Measurements from ENCODE around the gene PTPRT. TPM values are rescaled to one million over a fixed set of nuclear protein-coding genes. Genes with fewer than 3 reads are reported as not detected.

Gene PTPRT
- total RNA-seq, result not detected in 2 replicates
- not detected for polyA plus RNA-seq (2012)

DNA sequence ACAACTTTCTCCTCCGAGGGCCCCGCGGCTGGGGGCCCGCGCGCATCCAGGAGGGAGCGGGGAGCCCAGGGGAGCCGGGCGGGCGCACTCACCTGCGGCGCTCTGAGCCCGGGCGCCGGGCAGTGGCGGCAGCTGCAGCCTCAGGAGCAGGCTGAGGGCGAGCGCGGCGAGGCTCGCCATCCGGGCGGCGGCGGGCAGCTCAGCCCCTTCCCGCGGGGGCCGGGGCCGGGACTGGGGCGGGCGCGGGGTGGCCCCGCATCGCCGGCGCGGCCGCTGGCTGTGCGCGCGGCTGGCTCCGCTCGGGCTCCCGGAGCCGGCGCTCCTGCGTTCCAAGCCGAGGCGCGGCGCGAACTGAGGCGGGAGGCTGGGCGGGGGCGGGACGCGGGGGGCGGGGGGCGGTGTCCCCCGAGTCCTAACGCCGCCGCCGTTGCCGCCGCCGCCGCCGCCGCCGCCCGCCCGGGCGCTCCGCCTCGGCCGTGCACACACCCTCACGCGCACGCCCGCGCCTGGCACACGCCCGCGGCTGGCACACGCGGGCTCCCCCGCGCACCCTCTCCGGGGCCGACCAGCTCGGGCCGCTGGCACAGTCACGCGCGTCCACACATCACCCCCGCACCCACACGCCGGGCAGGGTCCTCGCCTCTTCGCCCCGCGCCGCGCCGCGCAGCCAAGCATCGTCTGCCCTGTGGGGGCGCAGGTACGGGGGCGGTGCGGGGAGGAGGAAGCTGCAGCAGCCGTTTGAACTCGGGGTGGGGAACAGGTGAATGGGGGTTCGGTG is at the start of gene PTPRT:
Gene PTPRT, minus strand, starts transcription at position 353 of the 778 bp plus-strand sequence. Its CDS starts 173 bp downstream, at position 180.
- DNase-seq (ENCODE audit: low read depth), result no peak

DNA sequence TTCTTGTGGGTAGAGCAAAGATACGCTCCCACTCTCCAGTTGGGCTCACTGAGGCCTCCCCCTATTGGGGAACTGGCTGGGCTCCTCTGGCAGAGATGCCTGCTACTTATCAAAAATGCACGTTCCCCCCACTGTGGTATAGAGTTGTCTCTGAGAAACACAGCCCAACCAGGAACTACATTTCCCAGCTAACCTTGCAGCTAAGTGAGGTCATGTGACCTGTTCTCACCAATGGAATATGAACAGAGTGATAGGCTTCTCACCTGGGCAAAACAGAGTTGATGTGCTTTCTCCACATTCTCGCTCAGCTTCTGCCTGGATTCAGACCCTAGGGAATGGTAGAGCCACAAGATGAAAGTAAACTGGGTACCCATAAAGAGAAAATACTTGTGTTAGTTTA is 49.1 kb upstream of the PTPRT start:
- DNase-seq (ENCODE audit: low read depth), result no peak

DNA sequence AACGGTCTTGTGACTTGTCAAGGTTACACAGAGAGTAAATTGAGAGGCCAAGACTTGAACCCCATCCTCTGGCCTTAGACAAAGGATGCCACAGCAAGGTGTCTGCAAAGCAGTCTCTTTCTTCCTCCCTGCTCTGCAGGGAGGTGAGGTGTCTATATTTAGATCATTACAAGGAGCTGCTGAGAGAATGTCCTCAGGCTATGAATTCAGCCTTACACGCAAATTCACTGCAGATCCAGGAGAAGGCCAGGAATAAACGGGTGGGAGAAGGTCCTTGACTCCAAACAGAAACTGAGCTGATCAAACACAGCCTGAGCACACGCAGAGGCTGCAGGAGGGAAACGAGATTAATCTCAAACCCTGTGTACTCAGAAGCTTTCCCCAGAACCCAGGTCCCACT is 48.6 kb upstream of the PTPRT start:
- no peak for DNase-seq (ENCODE audit: low read depth)

DNA sequence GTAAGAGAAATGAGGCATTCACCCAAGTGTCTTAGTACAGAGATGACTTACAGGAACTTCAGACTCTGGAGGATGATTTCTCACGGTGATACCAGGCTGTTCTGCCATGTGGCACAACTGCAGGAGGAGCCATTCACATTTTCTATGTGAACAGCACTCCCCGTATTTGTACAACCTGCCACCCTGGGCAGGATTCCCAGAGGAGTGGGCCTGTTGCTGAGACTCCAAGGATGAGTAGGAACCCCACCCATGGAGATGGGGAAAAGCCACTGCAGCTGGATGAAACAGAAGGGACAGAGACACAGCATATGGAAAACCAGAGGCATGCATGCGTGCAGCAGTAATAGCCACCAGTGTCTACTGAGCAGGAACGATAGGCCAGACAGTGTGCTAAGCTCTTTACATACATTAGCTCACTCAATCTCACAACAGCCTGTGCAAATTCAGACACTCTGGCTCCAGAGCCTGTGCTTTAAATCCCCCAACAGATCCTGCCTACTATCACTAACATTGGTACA is 48.0 kb upstream of the PTPRT start:
- DNase-seq (ENCODE audit: low read depth), result no peak

DNA sequence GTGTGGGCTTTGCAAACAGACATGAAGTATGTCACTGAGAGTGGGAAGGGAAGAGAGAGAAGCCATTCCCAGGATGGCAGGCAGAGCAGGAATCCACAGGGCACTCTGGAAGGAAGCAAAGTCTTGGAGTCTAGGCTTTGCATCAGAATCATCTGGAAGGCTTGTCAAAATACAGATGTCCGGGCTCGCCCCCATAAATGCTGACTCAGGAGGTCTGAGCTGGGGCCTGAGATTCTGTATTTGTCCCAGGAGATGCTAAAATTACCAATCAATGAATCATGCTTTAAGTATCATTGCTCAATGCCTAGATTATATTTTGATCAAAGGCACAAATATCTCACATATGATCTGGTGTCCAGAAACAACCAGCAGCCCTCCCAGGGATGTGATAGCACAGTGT is 46.3 kb upstream of the PTPRT start:
- DNase-seq (ENCODE audit: low read depth), result no peak

DNA sequence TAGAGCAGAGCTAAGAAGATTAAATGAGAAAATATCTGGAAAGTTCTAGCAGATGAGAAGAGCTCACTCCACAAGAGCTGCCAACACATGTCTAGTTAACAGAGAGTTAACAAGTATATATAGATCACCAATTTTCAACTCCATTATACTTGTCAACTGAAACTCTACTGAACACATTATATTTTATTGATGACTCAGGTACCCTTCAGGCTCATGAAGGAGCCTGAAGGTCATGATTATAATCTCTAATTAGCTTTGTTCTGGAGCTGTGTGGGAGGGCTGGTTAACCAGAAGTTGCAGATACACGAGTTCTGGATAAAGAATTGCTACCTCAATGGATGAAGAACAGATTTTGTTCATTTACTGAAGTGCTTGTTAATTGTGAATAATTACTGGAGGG is 42.1 kb upstream of the PTPRT start:
- DNase-seq (ENCODE audit: low read depth), result no peak

DNA sequence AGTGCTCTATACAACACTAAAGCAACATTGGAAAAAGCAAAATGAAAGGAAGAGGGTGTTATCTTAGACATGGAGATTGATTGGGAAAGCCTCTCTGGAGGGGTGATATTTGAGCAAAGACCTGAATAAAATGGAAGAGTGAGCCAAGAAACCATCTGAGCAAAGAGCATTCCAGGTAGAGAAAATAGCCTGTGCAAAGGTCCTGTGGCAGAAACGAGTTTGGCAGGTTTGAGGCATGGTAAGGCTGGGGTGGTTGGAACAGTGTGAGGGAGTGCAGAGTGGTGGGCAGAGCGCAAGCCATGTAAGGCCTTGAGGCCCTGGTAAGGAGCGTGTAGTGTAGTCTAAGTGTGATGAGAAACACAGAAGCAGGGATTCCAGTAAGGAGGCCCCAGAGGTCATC is 40.0 kb upstream of the PTPRT start:
- DNase-seq (ENCODE audit: low read depth), result no peak

DNA sequence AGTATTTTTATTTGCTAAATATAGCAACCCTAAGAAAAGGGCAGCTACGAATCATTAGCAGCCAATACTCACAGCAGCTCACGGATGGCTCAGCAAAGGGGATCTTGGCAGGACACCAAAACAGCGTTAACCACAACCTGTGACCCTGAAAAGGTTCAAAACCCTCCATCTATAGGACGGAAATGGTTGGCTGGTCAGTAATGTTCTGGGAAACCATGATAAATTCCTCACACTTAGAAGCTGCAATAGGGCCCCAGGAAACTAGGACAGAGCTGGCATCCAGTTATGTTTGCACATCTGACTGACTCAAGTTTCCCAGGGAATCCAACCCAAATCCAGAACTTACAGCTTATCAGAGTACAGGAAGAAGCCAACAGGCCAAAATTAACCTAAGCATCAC is 30.9 kb upstream of the PTPRT start:
- DNase-seq (ENCODE audit: low read depth), result no peak

DNA sequence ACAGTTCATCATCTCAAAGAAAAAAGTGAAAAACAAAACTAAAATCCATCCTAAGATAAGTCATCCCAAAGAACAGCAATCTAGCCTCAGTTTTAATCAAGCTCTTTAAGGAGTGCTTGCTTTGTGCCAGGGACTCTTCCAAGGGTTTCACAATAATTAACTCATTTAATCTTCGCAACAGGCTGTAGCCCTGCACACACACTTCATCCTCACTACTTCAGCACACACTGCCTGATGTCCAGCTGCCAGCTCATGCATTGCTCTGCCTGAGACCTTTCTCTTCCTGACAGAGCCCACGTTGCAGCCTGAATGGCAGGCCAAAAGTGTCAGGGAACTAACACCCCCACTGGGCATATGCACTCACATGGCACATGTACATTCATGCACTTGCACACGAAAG is 21.2 kb upstream of the PTPRT start:
- DNase-seq (ENCODE audit: low read depth), result no peak

DNA sequence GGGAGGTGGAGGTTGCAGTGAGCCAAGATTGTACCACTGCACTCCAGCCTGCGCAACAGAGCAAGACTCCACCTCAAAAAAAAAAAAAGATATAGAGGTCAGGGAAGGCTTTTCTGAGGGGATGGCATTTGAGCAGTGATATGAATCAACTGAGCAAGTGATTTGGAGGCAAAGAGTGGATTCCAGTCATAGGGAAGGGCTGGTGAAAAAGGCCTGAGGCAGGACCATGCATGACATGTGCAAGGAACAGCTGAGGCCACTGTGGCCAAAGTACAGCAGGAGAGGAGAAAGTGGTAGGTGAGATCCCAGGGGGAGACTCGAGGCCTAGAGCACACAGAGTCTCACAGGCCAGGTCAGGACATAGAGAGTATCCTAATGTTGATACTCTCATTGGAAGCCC is 20.1 kb upstream of the PTPRT start:
- no peak for DNase-seq (ENCODE audit: low read depth)

DNA sequence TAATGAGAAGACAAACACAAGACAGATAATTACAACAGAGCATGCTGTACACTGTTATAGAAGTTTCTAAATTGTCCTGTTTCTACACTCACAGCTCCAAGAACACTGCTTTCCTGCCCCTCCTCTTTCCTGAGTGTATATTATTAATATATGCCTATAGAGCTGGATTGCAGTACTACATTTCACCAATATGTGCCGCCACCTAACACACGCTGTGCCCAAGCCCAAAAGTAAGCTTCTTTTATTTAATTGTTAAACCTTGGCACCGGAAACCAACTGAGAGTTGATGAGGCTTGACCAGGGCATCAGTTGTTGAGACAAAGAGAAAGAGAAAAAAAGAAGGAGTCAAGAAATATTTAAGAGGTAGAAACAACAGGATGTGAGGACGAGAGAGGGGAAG is 16.0 kb upstream of the PTPRT start:
- no peak for DNase-seq (ENCODE audit: low read depth)

DNA sequence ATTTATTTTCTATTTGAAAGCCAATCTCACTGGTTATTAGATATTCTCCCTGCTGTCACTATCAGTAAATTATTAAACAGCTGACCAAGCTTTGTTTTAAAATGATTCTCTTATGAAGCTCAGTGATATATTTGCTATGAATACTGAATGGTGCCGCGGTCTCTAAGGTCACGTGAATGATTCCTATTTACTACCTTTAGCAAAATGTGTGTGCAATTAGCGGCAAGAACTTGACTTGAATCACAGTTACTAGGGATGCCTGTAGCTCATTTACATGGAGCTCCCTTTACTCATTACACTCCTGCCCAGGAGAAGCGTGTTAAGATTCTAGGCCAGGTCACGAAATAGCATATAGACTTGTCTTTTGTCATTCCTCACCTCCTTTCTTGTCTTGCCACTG is 12.4 kb upstream of the PTPRT start:
- DNase-seq (ENCODE audit: low read depth), result no peak

DNA sequence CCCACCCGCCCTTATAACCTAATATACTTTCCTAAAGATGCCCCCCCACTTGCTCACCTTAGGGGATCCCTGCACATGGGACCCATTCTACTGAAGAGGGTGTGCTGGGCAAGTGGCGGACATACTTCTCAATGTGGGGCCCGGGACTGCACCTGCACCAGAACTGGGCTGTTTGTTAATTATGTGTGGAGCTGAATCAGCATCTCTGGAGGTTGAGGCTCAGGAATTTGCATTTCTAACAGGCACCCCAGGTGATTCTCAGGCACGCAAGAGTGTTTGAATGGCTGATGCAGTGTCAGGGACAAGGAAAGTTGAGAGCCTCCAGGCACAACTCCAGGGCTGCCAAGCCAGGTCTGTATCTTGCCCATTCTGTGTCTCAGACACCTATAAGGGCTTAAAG is 8.9 kb upstream of the PTPRT start:
- DNase-seq (ENCODE audit: low read depth), result no peak

DNA sequence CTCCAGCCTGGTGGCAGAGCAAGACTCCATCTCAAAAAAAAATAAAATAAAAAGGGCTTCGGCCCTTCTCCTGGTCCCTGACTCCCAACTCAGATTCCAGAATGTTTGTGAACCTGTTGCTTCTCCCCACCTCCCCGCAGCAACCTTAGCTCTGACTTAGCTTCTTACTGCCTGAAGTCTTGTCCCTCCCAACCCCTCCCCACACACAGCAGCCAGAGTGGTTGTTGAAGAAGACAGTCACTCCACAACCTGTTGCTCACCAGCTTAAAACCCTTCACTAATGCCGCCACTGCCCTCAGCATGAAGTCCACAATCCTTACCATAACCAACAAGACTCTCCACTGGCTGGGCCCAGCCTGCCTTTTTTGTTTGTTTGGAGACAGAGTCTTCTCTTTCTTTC is 6.5 kb upstream of the PTPRT start:
- no peak for DNase-seq (ENCODE audit: low read depth)

DNA sequence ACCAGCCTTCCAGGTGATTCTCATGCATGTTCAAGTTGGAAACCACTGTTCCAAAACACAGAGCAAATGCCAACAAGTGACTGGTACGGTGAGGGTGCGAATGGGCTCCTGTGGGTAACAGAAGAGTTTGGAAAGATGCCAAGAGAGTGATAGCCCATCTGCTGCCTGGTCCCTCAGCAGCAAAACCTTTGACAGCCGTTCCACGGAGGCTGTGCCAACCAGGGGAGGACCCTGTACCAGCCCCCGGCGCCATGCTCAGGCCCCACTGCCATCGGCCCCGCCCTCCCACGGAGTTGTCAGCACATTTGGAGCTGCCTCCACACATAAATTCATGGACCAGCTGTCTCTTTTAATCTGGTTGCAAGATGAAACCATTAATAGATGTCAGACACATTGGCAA is 4.4 kb upstream of the PTPRT start:
- DNase-seq (ENCODE audit: low read depth), result no peak

DNA sequence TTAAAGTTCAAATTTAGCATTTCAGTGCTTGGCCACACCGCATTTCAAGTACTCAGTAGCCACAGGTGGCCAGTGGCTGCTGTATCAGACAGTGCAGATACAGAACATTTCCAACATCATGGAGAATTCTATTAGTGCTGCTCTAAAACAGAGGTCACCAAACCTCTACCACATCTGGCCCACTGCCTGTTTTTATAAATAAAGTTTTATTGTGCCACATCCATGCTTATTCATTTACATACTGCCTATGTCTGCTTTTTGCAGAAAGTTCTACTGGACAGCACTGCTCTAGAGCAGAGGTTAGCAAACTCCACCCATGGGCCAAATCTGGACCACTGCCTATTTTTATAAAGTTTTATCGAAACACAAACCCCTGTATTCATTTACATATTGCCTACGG is 3.7 kb upstream of the PTPRT start:
- DNase-seq (ENCODE audit: low read depth), result no peak

DNA sequence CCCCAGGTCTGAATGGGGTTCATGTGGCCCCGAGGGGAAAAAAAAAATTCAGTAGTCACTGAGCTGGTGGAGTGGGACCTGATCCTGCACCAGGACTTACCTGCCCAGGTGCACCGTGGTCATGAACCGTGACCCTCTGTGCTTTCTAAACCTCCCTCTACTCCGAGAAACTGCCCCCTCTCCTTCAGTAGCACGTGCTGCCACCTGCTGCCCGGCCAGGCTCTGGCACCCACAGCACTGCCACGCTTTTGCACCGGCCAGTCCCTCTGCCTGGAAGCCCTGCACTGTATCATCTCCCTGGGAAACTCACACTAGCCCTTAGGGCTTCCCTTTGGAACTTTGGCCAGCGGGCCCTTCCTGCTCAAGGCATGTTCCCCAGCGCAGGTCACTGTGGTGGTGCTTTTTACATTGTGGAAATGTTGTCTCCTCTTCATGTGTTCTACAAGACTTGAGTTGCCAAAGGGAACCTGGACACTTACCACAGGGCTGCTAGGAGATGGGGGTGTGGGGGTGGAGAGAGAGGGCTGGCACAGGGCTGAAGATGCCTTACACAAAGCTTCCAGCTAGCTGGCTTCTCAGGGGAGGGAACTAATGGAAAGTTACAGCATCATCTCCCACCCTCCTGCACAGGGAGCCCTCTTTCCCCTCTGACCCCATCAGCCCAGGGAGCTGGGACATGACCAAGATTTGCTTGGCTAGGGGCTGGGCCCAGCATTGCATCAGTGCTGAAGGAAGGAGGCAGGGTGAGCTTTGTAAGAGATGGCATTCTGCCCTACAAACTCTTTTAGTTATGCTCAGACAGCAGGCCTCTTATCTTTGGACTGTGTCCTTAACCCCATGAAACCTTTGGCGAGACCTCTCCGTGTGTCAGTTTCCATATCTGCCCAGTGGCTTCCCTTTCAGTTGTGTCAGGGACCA is 2.5 kb upstream of the PTPRT start:
- no peak for DNase-seq (ENCODE audit: low read depth)

DNA sequence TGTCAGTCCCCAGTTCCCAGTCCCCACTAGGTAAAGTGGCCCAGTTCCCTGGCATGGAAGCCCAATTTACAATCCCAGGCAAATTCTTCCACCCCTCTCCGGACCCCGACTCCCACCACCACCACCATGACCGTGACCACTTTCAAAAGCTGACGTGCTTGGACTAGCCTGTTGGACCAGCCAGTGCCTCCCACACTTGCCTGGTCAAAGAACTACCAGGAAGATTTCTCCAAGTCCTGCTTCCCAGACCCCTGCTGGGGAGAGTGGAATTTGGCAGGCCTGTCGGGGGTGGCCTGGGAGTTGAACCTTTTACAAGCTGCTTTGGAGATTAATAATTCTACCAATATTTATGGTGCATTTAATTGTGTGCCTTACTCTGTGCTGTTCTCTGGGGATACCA is 1.4 kb upstream of the PTPRT start:
- no peak for DNase-seq (ENCODE audit: low read depth)

DNA sequence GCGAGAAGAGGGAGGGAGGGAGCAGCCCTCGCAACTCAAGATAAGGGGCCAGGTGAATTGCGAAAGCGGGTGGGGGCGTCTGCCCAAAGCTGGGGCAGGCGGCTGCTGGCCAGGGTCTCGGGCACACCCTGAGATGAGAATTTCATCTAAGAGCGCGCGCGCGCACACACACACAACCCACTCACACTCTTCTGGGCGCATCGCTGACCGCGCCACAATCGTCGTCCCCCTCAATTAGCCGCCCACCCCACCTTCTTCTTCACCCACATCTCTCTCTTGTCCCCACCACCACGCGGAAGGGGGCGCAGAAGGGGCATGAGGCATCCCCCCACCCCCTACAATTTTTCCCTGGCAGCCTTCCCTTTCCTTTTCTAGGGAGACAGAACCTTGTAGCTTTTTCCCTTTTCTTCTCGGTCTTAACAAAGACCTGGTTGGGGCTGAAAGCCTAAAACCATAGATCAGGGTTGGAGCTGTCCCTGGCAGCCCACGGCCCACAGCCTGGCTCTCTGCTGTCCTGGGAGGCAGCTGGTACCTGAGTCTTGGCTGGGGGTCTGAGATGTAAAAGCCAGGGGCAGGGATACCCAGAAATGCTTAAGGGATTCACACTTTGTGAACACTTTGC is 737 bp upstream of the PTPRT start:
- no peak for DNase-seq (ENCODE audit: low read depth)

DNA sequence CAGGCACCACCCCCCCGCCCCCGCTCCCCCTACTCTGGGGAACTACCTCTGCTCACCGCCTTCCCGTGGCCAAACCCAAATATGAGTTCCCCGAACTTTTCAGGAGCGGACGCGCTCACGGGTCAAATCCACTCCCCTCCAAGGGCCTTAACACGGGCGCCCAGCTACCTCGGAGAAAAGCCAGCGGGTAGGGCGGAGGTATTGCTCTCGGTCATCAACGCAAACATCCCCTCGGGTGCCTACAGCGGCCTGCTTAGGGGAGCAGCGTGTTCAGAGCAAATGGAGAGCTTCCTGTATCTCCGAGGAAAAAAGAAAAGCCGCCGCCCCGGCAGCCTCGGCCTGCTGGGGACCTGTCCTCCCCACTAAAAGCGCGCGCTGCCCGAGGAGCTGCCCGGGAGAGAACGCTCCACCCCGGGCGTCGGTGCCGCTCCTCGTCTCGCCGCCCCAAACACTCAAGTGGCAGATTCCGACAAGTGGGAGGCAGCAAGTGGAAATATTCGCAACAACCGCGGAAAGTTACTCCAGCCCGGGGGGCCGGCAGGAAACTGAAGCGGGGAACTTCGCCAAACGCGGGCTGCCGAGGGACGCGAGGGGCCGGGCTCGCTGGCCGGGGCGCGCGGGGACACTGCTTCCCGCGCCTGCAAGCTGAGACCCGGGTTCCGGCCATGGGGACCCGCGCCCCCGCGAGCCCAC is 699 bp downstream of the PTPRT start:
- DNase-seq (ENCODE audit: low read depth), result no peak

DNA sequence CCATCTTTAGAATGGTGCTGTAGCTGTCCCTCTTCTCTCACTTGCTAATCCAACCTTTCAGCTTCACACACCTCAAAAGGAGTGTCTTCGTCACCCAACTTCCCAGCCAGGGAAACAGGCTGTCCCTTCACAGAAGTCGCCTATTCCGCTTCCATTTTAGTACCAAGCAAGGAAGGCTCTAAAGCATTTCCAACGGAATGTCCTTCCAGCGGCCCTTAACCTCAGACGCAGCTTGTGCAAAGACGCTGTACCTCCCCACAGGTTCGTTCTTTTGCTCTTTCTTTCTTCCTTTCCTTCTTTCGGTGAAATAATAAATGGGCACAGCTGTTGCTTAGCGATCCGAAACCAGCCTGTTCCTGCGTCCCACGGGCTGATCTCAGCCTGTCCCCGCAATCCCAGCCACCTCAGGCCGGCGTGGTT is 1.5 kb downstream of the PTPRT start:
- DNase-seq (ENCODE audit: low read depth), result peak; percentile 1
